Keratinocyte (primary cell): Measurements from ENCODE around the gene EGF.

Source experiments
- CTCF ChIP-seq, 3 experiments: IDR thresholded peaks in 1 of 3; conservative IDR thresholded peaks in 1 of 3; optimal IDR thresholded peaks in 1 of 3; 2 replicates in 2 of 3; 3 replicates in 1 of 3; pipeline versions ENCODE3 to v1.5.1; 2011; ENCODE audit warnings: low read length in 3 of 3, mild to moderate bottlenecking in 3 of 3, moderate library complexity in 2 of 3, control low read depth in 1 of 3, inconsistent platforms in 1 of 3; ENCODE audit not compliant: insufficient read depth in 2 of 3; ENCODE audit errors: extremely low read depth in 1 of 3
- EZH2 ChIP-seq: IDR thresholded peaks from one replicate; pipeline ENCODE4 v1.6.1; 2012; ENCODE audit warnings: inconsistent platforms, mild to moderate bottlenecking, low read length, moderate library complexity

- no peak for TF ChIP-seq CTCF (optimal IDR thresholded peaks at IDR 0.05 in 1 of 3, IDR thresholded peaks at IDR 0.05 in 1 of 3, conservative IDR thresholded peaks at IDR 0.05 in 1 of 3; ENCODE audit: extremely low read depth in 1 of 3, insufficient read depth in 2 of 3, low read length in 3 of 3)
- TF ChIP-seq EZH2 = no peak
These were observed 35.9 kb upstream of the EGF start for GRCh38 chr4:109876634-109877265.
